Tibial artery (tissue), 4 donors: ENCODE results near the gene POLL.

Experiments used
- DNase-seq, 2 donors: peaks; one replicate each; pipeline ENCODE4 v3.0.0-alpha.2; 2019
- H3K27ac ChIP-seq, 2 donors: fragments of 200-600 bp; sonication (generic) in 1 of 2; 1 replicate in 1 of 2; 2 replicates in 1 of 2; pipeline ENCODE4 v1.5.1; 2018 to 2019; ENCODE audit warnings: mild to moderate bottlenecking in 1 of 2
- H3K27me3 ChIP-seq, 2 donors: fragments of 200-600 bp; sonication (generic) in 1 of 2; one replicate each; pipeline versions ENCODE4 v1.5.1 to v1.6.0; 2016 to 2019
- H3K36me3 ChIP-seq, 3 donors: fragments of 200-600 bp; sonication (generic) in 2 of 3; one replicate each; pipeline ENCODE4 v1.5.1; 2016 to 2019; ENCODE audit warnings: mild to moderate bottlenecking in 2 of 3
- H3K4me1 ChIP-seq, 4 donors: fragments of 200-600 bp; sonication (generic) in 2 of 4; 1 replicate in 3 of 4; 2 replicates in 1 of 4; pipeline ENCODE4 v1.5.1; 2016 to 2019
- H3K4me3 ChIP-seq, 2 donors: fragments of 200-600 bp; sonication (generic) in 1 of 2; 1 replicate in 1 of 2; 2 replicates in 1 of 2; pipeline ENCODE4 v1.5.1; 2018 to 2019; ENCODE audit warnings: mild to moderate bottlenecking in 2 of 2
- H3K9me3 ChIP-seq, 3 donors: fragments of 200-600 bp; sonication (generic) in 1 of 3; one replicate each; pipeline ENCODE4 v1.5.1; 2016 to 2019
- CTCF ChIP-seq, 2 experiments: fragments of 200-600 bp in 1 of 2; fragments of 450-650 bp in 1 of 2; IDR thresholded peaks; one replicate each; pipeline ENCODE4 v1.5.1; 2017 to 2019; ENCODE audit warnings: antibody characterized with exemption in 2 of 2, mild to moderate bottlenecking in 1 of 2, moderate library complexity in 1 of 2
- intact Hi-C: fragments of 100-400 bp; cut with DNase I; formaldehyde crosslinking; loops from one replicate; pipeline ENCODE4 v1.15.0; 2023; ENCODE audit warnings: low total_unique reads

The POLL gene

GRCh38 chr10:101536800-101537199 lies 51.3 kb downstream of the POLL start:
- Histone ChIP-seq H3K36me3 (peaks cover 23 to 61% (median 43%) of the 10 kb centered on the region in 3 donors), H3K27ac (no peak overlapping the region), H3K27me3 (no peaks in the 10 kb centered on the region), H3K4me3 (no peak overlapping the region), H3K4me1 (no peaks in the 10 kb centered on the region), H3K9me3 (no peaks in the 10 kb centered on the region)
- intact Hi-C loops = no loop called here
- peak; percentile 21 to 32 for TF ChIP-seq CTCF (IDR thresholded peaks at IDR 0.05)
- no peak for DNase-seq

GRCh38 chr10:101535949-101536348 lies 52.1 kb downstream of the POLL start:
- Histone ChIP-seq H3K4me3 (no peak overlapping the region), H3K9me3 (no peaks in the 10 kb centered on the region), H3K4me1 (no peaks in the 10 kb centered on the region), H3K36me3 (peaks cover 23 to 61% (median 43%) of the 10 kb centered on the region in 3 donors), H3K27me3 (no peaks in the 10 kb centered on the region), H3K27ac (no peak overlapping the region)
- no peak for DNase-seq
- TF ChIP-seq CTCF (IDR thresholded peaks at IDR 0.05) = no peak
- intact Hi-C loops = no loop called here

GRCh38 chr10:101529725-101530553 lies 58.1 kb downstream of the POLL start:
- no peak for TF ChIP-seq CTCF (IDR thresholded peaks at IDR 0.05)
- no peaks in the 10 kb centered on the region for H3K27me3 ChIP-seq
- DNase-seq = no peak
- peaks cover 8 to 37% (median 30%) of the 10 kb centered on the region in 3 donors for H3K36me3 ChIP-seq
- no peak overlapping the region for H3K27ac ChIP-seq
- intact Hi-C loops = no loop called here
- H3K4me3 ChIP-seq = no peak overlapping the region
- no peaks in the 10 kb centered on the region for H3K4me1 ChIP-seq
- no peaks in the 10 kb centered on the region for H3K9me3 ChIP-seq

- Histone ChIP-seq H3K4me3 (no peak overlapping the region), H3K36me3 (peaks cover 8 to 31% (median 23%) of the 10 kb centered on the region in 3 donors), H3K27ac (no peak overlapping the region), H3K4me1 (no peaks in the 10 kb centered on the region), H3K27me3 (no peaks in the 10 kb centered on the region), H3K9me3 (no peaks in the 10 kb centered on the region)
- intact Hi-C loops = no loop called here
- no peak for TF ChIP-seq CTCF (IDR thresholded peaks at IDR 0.05)
- DNase-seq = no peak
These were observed 58.9 kb downstream of the POLL start for GRCh38 chr10:101529207-101529606.
